ENCODE results near the gene SLC17A3.

Gene SLC17A3
- total RNA-seq: 0.28 to 1.2 reads per million in 2 donors

DNA sequence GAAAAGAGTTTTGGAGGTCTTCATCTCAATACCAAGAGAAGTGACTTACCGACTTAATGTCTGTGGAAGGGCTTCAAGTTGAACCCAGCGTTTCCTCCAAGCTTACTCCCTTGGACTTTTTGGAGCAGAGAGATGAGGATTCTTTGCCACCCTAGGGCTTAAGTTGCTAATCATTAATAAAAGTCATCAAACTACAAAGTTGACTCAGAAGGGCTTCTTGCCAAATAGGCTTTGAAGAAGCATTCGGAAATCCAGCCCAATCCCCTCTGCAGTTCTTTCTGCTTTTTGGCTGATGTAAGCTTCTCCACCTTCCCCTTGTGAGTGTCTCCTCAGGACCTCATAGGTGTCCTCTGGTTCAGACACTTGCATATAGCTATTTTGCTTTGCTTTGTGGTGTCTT, at the start of gene SLC17A3:
SLC17A3 (minus strand) TSS at position 126 of the 400 bp plus-strand sequence. CDS start 5,856 bp downstream, outside the sequence.
- DNase-seq: no peak

DNA sequence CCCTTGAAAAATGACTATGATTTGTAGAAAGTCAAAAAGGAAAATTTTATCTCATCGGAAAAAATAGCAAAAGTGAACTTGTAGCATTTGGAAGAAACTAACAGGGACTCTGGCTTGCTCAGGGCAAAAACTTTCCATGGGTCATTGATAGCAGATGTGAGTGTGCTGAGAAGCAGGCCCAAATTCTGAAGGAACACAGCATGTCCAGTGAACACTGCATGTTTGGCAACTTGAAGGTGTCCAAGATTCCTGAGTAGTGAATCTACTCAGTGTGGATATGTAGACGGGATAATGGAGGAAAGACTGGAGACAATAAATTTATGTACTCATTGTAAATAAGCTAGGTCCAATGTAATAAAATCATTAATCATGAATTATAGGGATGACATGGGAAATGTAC, 48.3 kb upstream of the SLC17A3 start:
- DNase-seq: no peak

GRCh38 chr6:25921525-25922203, 47.6 kb upstream of the SLC17A3 start:
- no peak for DNase-seq

- no peak for DNase-seq
These were observed 45.6 kb upstream of the SLC17A3 start for GRCh38 chr6:25919657-25920056.

DNA sequence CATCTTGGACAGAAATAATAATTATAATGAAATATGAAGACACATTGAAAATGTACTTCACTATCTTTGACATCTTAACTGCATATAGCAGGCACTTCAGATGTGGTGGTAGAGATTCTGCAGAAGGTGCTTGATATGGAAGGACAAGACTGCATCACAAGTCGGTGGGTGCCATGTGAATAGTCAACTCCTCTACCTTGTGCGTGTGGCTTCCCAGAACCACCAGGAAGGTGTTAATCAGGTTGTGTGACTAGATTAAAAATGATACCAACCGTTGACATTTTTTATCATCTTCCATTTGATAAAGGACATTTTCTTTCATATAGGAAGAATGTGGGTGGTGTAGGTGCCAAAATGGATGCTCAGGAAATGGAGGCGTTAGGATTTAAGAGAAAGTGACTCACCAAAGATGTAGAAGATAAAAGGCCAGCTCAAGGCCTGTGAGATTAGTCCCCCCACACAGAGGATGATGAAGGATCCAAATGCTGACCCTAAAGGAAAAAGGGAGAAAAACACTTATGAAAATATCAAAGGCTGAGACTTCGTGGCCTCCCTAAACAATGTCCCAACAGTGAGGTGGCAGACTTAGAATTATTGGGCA, 44.1 kb upstream of the SLC17A3 start:
- no peak for DNase-seq

DNA sequence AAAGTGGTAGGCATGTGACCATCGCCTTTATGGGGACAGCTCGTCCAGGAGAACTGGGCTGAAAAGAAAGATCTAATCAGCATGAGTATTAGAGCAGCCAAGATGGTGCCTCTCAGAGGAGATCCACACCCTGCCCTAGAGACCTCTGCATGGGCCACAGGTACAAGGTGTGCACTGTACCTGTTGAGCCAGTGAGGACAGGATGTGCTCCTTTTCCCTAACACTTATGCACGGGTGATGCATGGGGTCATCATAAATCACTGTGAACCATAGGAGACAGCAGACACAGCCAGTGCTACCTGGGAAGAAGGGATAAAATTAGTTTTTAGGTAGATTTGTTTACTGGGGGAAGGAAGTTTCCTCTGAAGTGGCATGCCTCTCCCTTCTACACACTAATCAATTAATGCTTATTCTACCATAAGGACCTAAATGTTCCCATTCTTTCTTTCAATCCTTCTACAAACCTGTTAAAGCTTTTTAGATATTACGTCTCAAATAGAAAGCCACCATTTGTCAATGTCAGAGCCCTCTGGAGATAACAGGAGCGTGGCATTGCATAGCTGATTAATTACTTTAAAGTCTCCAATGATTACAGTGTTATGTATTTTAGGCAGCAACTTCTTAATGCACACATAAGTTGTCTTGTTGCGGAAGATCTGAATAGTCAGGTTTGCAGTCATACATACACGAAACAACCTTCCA, 42.9 kb upstream of the SLC17A3 start:
- DNase-seq: no peak

DNA sequence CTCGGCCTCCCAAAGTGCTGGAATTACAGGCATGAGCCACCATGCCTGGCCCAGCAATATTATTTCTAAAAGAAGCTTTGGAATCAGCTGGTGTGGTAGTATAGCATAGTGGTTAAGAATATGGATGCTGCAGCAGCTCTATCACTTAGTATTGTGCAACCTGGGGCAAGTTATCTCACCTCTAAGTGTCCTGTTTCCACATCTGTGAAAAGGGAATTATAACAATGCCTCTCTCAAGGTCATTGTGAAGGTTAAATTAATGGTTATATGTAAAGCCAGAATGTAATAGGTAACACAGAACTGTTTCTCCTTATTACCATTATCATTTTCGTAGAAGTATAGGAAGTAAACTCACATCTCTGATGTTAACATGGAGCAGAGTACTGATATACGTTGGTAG, 42.3 kb upstream of the SLC17A3 start:
- no peak for DNase-seq

- DNase-seq: no peak
These were observed 39.7 kb upstream of the SLC17A3 start for GRCh38 chr6:25913741-25914140.

GRCh38 chr6:25911351-25911750, 37.3 kb upstream of the SLC17A3 start:
- no peak for DNase-seq

- DNase-seq: no peak
These were observed 33.5 kb upstream of the SLC17A3 start for GRCh38 chr6:25907475-25908014.

- no peak for DNase-seq
These were observed 29.5 kb upstream of the SLC17A3 start for GRCh38 chr6:25903467-25904099.

DNA sequence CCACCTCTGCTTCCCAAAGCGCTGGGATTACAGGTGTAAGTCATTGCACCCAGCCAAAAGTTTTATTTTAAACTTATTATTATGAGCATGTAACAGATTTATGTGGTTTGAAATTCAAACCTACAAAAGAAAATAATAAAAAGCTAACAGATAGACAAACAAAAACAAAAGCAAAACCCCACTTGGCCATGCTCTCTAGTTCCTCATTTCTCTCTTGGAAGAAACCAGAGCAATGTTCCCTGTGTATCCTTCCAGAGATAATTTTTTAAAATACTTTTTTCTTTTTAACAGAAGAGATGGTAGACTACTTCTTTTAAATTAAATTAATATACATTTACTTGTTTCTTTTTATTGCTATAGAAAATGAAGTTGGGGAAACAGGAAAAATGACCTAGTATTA, 28.0 kb upstream of the SLC17A3 start:
- no peak for DNase-seq

DNA sequence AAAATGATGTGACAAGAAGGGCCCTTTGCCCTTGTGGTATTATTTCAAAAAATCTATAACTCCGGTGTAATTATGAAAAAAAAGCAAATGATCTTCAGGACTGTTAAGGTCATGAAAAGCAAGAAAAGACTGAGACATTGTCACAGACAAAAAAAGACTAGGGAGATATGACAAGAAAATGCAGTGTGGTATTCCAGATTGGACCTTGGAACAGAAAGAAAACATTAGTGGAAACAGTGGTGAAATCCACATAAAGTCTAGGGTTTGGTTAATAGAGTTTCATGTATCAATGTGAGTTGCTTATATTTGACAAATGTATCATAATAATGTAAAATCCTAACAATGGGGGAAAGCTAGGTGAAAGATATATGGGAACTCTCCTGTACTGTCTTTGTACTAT, 26.8 kb upstream of the SLC17A3 start:
- DNase-seq: no peak

GRCh38 chr6:25899580-25900408, 25.8 kb upstream of the SLC17A3 start:
- DNase-seq: no peak

GRCh38 chr6:25899123-25899522, 25.1 kb upstream of the SLC17A3 start:
- no peak for DNase-seq

DNA sequence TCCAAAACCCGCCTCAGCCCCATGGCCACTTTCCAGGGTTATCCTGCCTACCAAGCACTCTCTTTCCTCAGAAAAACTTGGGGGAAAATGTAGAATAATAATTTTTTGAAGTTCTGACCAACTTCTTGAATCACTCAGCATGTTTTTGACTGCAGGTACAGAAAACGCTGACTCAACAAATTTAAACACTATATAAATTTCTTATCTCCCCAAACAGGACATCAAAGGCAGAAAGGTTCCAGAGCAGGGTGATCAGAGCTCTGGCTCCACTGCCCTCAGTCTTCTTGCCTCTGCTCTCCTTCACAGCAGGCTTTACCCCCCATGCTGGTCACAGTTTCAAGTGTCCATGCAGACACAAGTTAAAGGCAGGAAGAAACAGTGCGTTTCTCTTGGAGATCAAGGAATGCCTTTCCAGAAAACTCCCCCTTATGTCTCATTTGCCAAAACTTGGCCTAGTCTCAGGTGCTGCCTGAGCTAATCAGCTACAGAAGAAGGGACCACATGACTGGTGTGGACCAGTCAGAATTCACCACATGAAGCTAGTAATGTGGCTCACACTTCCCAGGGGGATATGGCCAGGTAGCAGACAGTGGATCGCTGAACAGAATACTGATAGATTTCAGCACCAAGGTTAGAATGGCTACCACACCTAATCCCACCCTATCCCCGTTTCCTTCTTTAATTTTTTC, 24.4 kb upstream of the SLC17A3 start:
- DNase-seq: no peak

GRCh38 chr6:25896252-25896651, 22.2 kb upstream of the SLC17A3 start:
- no peak for DNase-seq

DNA sequence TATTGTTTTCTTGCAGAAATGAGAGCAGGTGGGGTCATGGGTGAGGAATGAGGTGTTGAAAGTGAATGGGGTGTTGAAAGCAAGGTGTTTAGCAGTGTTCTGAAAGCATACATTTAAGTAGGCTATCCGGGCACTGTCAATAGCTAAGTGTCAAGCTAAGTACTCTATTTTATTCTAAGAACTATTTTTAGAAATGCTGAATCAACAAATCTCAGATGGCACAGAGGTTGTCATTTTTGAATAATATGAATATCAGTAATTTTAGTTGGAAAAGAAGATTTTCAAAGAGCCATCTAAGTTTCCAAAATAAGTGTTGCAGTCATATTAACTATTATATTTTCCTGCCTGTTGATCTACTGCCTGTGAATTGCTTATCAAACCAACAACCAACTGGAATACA, 21.7 kb upstream of the SLC17A3 start:
- DNase-seq: no peak

- DNase-seq: no peak
These were observed 19.7 kb upstream of the SLC17A3 start for GRCh38 chr6:25893778-25894177.

- DNase-seq: no peak
These were observed 18.8 kb upstream of the SLC17A3 start for GRCh38 chr6:25892877-25893276.
